ENCODE measurements around the gene SIMC1.
"Not testable (repeated sequence)": the region's sequence is repeated elsewhere in the genome, so short reads cannot be mapped to it uniquely, and the experiment has no call there.

- not testable (repeated sequence) for TF ChIP-seq CTCF, EP300, POLR2A, POLR2AphosphoS5 (IDR thresholded peaks at IDR 0.05)
These were observed 67.1 kb downstream of the SIMC1 start for GRCh38 chr5:176305356-176305755.

All from stomach (tissue), 4 donors.